ENCODE results near the gene NDUFB5.

DNA sequence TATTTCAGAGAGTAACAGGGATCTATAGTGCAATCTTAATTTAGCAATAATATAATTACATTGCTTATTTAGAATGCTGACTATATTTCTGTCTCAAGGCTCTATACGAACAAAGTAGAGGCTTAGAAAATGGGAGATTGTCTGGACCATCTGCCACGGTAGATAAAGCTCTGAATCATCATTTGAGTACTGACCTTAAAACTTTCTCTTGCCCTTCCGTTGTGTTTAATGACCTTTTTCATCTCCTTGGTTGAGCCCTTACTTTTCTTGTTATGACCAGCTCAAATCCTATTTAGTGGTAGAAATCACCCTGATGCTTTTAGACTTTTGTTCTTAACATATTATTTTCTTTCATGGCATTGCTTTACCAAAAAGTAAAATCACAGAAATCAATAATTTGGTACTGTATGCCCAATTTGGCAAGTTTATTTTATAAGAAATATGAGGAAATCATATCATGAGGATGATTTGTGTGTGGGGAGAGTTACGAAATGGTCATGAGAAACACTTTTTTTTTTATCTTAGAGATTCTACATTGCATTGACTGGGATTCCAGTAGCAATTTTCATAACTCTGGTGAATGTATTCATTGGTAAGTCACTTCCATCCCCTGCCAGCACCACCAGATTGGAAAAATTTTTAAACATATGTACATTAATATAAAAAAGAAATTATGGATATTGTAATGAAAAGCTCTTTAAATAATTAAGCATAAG is 11.0 kb downstream of the NDUFB5 start:
- TF ChIP-seq TAF1 (IDR thresholded peaks at IDR 0.05; ENCODE audit: borderline replicate concordance, low read depth, low read length) (no peak), RAD21 (IDR thresholded peaks at IDR 0.05; ENCODE audit: low read length) (no peak), POLR2AphosphoS5 (IDR thresholded peaks at IDR 0.05; ENCODE audit: low read depth, low read length) (no peak), CTCF (IDR thresholded peaks at IDR 0.05) (no peak)
